Measurements from ENCODE around the gene ARID1A.
"Not testable (repeated sequence)": the region's sequence is repeated elsewhere in the genome, so short reads cannot be mapped to it uniquely, and the experiment has no call there.

The ARID1A gene

GRCh38 chr1:26695356-26696118 is at the start of gene ARID1A:
Gene ARID1A (plus strand): TSS chr1:26696015. CDS start chr1:26696404, 389 bp downstream.
- peak; percentile 94 for DNase-seq

GRCh38 chr1:26664802-26665201 is 31.0 kb upstream of the ARID1A start:
- no peak for DNase-seq

- no peak for DNase-seq
Measured at GRCh38 chr1:26666855-26667254, 29.0 kb upstream of the ARID1A start.

- not testable (repeated sequence) for DNase-seq
Measured at GRCh38 chr1:26668106-26668786, 27.6 kb upstream of the ARID1A start.

- peak; percentile 51 for DNase-seq
Measured at GRCh38 chr1:26677306-26678115, 18.3 kb upstream of the ARID1A start.

GRCh38 chr1:26684763-26685508 is 10.9 kb upstream of the ARID1A start:
- no peak for DNase-seq

- no peak for DNase-seq
Measured at GRCh38 chr1:26686795-26687194, 9.0 kb upstream of the ARID1A start.

- DNase-seq, result no peak
Measured at GRCh38 chr1:26689504-26689903, 6.3 kb upstream of the ARID1A start.

GRCh38 chr1:26690157-26690556 is 5.7 kb upstream of the ARID1A start:
- no peak for DNase-seq

GRCh38 chr1:26690576-26691031 is 5.2 kb upstream of the ARID1A start:
- DNase-seq, result no peak

GRCh38 chr1:26692211-26692792 is 3.5 kb upstream of the ARID1A start:
- DNase-seq, result peak; percentile 83

GRCh38 chr1:26692793-26693490 is 2.9 kb upstream of the ARID1A start:
- peak; percentile 89 for DNase-seq

GRCh38 chr1:26693599-26694572 is 1.9 kb upstream of the ARID1A start:
- no peak for DNase-seq

GRCh38 chr1:26694638-26695355 is 1.0 kb upstream of the ARID1A start:
- no peak for DNase-seq

GRCh38 chr1:26696119-26696653 is 371 bp downstream of the ARID1A start:
- peak; percentile 39 for DNase-seq

- peak; percentile 71 for DNase-seq
Measured at GRCh38 chr1:26696654-26697430, 1.0 kb downstream of the ARID1A start.

- peak; percentile 33 for DNase-seq
Measured at GRCh38 chr1:26697431-26697977, 1.7 kb downstream of the ARID1A start.
